ENCODE measurements around the gene IL3.

IL3 gene

GRCh38 chr5:132069561-132069960 lies 9.1 kb downstream of the IL3 start:
- no peak for ATAC-seq
- TF ChIP-seq PATZ1 (CRISPR knock-in tag; IDR thresholded peaks at IDR 0.05; ENCODE audit: borderline replicate concordance), result no peak
- TF ChIP-seq ZNF565 (CRISPR knock-in tag; conservative IDR thresholded peaks at IDR 0.05; ENCODE audit: low read depth), result no peak
- TF ChIP-seq PPARA (CRISPR knock-in tag; IDR thresholded peaks at IDR 0.05; ENCODE audit: borderline replicate concordance), result no peak
- TF ChIP-seq TOX (CRISPR knock-in tag; IDR thresholded peaks at IDR 0.05; ENCODE audit: borderline replicate concordance), result no peak
- no peak for TF ChIP-seq ZNF8 (CRISPR knock-in tag; IDR thresholded peaks at IDR 0.05)
- no peak for TF ChIP-seq ESRRG (CRISPR knock-in tag; IDR thresholded peaks at IDR 0.05)
- no peak for TF ChIP-seq BACH2 (CRISPR knock-in tag; IDR thresholded peaks at IDR 0.05; ENCODE audit: borderline replicate concordance)
- no peak for TF ChIP-seq CREB5 (CRISPR knock-in tag; IDR thresholded peaks at IDR 0.05; ENCODE audit: low read depth)
- TF ChIP-seq GLIS3 (CRISPR knock-in tag; IDR thresholded peaks at IDR 0.05), result no peak
- no peak for TF ChIP-seq ISL1 (CRISPR knock-in tag; IDR thresholded peaks at IDR 0.05)
- TF ChIP-seq TSHZ2 (CRISPR knock-in tag; IDR thresholded peaks at IDR 0.05), result no peak

- ATAC-seq, result no peak
- TF ChIP-seq ZC3H10 (CRISPR knock-in tag; IDR thresholded peaks at IDR 0.05), result no peak
- TF ChIP-seq PPARA (CRISPR knock-in tag; IDR thresholded peaks at IDR 0.05; ENCODE audit: borderline replicate concordance), result no peak
- TF ChIP-seq ZFP30 (CRISPR knock-in tag; IDR thresholded peaks at IDR 0.05), result no peak
- no peak for TF ChIP-seq POU6F1 (CRISPR knock-in tag; IDR thresholded peaks at IDR 0.05; ENCODE audit: borderline replicate concordance, low read depth)
- no peak for TF ChIP-seq TOX (CRISPR knock-in tag; IDR thresholded peaks at IDR 0.05; ENCODE audit: borderline replicate concordance)
- no peak for TF ChIP-seq BACH2 (CRISPR knock-in tag; IDR thresholded peaks at IDR 0.05; ENCODE audit: borderline replicate concordance)
- TF ChIP-seq SNAI2 (CRISPR knock-in tag; IDR thresholded peaks at IDR 0.05), result no peak
- no peak for TF ChIP-seq CSDC2 (CRISPR knock-in tag; IDR thresholded peaks at IDR 0.05)
- TF ChIP-seq GLIS3 (CRISPR knock-in tag; IDR thresholded peaks at IDR 0.05), result no peak
- no peak for TF ChIP-seq CSRNP3 (CRISPR knock-in tag; IDR thresholded peaks at IDR 0.05)
- TF ChIP-seq CREB5 (CRISPR knock-in tag; IDR thresholded peaks at IDR 0.05; ENCODE audit: low read depth), result no peak
- TF ChIP-seq ZFP3 (CRISPR knock-in tag; IDR thresholded peaks at IDR 0.05), result no peak
Observed at GRCh38 chr5:132069994-132070393, 9.5 kb downstream of the IL3 start.
